Choroid plexus epithelial cell (primary cell): ENCODE data around the gene ATP1B1.

Experiments used
- DNase-seq: peaks from one replicate; pipeline ENCODE4 v3.0.0-alpha.2; 2010; ENCODE audit warnings: low read depth
- H3K4me3 ChIP-seq: 2 replicates; pipeline ENCODE4 v1.5.1; 2011; ENCODE audit warnings: low read depth, mild to moderate bottlenecking, control low read depth, low read length, moderate library complexity
- TF ChIP-seq, protein P1 (sequence below): conservative IDR thresholded peaks from 2 replicates; pipeline ENCODE4 v1.5.1; 2011; ENCODE audit warnings: low read depth, mild to moderate bottlenecking, control low read depth, inconsistent platforms, low read length, moderate library complexity

The ATP1B1 gene

DNA sequence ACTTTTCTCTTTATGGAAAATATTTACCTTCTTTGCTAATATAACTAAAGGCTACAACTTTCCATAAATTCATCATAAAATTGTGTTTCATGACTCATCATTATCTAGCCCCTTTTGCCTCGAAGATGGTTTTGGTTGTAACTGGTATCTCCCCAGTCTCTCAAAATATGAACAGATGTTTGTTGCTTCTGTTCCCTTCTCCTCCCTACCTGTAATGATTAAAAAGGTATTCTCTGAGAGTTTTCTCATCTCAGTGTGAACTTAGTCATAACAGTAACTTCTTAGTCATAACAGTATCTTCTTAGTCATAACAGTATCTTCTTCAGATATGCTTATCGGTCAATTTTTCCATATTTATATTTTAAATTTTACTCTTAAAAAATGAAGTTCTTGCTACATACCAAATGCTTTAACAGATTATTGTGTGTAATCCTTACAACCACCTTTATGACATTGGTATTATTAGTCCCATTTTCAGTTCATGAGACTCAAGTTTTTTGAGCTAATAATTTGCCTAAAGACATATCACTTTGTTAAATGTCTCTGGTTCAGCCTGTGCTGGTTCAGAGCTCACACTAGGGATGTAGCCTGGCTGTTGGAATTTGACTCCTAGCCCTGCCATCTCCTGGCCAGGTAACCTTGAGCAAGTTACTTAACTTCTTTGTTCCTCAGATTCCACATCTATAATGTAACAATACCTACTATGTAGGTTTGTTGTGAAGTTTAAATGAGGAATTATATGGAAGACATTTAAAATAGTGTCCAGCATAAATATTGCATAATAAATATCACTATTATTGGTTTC, 32.6 kb downstream of the ATP1B1 start:
- TF ChIP-seq, protein P1, sequence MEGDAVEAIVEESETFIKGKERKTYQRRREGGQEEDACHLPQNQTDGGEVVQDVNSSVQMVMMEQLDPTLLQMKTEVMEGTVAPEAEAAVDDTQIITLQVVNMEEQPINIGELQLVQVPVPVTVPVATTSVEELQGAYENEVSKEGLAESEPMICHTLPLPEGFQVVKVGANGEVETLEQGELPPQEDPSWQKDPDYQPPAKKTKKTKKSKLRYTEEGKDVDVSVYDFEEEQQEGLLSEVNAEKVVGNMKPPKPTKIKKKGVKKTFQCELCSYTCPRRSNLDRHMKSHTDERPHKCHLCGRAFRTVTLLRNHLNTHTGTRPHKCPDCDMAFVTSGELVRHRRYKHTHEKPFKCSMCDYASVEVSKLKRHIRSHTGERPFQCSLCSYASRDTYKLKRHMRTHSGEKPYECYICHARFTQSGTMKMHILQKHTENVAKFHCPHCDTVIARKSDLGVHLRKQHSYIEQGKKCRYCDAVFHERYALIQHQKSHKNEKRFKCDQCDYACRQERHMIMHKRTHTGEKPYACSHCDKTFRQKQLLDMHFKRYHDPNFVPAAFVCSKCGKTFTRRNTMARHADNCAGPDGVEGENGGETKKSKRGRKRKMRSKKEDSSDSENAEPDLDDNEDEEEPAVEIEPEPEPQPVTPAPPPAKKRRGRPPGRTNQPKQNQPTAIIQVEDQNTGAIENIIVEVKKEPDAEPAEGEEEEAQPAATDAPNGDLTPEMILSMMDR, result no peak
- no peak overlapping the region for H3K4me3 ChIP-seq
- DNase-seq, result no peak

DNA sequence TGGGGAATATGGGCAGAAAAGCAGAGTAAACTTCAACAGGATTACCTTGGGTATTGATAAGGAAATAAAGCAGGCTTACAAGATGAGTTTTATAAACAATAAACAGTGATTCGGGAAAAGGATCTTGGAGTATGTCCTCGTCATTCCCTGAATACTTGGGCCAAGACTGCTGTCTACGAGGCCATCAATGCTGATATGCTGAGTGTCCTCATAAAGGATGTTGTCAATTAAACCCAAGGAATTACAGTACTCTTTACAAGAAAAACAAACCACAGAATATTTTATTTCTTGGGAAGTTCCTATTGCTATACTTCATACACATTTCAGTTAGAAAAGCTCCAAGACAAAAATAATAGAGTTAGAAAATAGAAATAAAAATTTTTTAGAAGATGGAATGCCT, 34.9 kb downstream of the ATP1B1 start:
- DNase-seq, result no peak
- H3K4me3 ChIP-seq, result no peak overlapping the region
- TF ChIP-seq, protein P1, result no peak

DNA sequence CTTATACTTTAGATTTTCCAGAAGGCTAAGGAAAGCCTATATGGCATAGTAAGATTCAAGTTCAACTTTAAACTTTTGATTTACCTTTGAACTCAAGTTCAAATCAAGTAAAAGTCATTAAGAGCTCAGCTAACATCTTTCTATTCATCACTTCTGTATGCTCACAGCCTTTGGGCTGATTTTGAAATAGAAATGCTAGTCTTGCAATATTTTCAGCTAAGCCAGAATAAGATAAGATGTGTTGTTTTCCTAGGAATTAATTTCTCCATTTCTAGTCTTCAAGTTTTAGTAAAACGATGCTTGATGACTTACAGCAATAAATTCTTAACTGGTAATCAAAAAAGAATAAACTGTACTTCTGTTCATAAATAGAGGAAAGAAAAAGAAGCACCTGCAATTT, 35.6 kb downstream of the ATP1B1 start:
- TF ChIP-seq, protein P1, result no peak

DNA sequence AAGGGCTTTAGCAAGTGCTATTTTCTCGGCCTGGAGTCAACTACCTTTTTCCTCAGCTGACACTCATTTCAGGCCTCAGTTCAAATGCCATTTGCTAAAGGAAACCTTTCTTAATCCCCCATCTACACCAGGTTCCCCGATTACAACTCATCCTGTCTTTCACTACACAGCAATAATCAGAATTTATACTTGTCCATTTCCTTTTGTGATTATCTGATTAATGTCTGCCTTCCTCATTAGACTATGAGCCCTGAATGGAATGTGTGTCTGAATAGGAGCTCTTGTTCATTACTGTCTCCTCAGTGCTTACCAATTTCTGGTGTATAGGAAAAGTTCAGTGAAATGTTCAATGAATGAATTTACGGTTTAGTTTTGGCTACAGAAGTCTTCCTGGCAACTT, 36.9 kb downstream of the ATP1B1 start:
- TF ChIP-seq, protein P1, result no peak
- no peak overlapping the region for H3K4me3 ChIP-seq

More for the DNA sequence above, 35.6 kb downstream of the ATP1B1 start:
- DNase-seq, result no peak
- H3K4me3 ChIP-seq, result no peak overlapping the region

DNA sequence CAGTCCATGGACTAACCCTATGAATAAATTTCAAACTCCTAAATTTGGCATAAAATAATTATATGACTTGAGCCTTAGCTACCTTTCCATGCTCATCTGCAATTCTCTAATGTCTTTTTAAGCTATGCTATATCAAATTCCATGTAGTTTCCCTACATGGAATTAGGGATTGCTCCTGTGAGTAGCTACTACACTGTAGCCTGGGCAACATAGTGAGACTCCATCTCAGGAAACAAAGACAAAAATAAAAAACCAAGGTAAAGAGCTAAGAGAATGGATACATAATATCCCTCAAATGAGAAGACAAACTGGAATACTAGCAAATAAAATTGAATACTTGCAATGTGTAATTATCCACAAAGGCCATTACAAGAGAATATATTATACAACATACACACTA, 37.5 kb downstream of the ATP1B1 start:
- H3K4me3 ChIP-seq, result no peak overlapping the region
- TF ChIP-seq, protein P1, result no peak
- no peak for DNase-seq

More for the DNA sequence above, 36.9 kb downstream of the ATP1B1 start:
- DNase-seq, result no peak

DNA sequence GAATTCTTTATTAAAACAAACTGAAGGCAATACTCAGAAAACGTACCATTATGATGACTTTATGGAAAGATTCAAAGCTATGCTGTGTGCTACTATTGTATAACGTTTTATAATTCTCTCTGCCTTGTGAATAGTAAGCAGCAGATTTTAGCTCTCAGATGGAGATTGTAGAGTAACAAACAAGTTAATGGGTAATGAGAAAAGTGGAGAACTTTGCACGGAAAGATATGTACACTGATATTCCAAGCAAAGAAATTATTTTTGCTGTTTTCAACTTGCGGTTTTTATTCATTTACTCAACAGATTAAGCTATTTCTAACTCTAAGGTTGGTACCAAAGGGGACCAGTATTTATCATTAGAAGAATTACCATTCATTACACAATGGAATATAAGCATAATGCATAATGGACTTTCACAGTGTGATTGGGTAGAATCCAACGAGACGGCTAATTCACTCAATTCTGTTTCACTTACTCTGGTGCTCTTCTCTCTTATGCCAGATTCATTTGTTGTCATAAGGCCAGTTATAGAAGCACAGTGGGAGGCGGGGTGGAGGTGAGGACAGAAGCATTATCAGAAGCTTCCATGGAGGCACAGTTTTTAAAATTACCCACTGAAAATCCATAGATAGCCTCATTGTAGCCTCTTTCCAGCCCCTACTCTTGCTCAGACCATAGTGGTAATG, 38.6 kb downstream of the ATP1B1 start:
- no peak for DNase-seq
- TF ChIP-seq, protein P1, result no peak
- no peak overlapping the region for H3K4me3 ChIP-seq
